ENCODE measurements around the gene SREBF2. TPM values are rescaled to one million over a fixed set of nuclear protein-coding genes. Genes with fewer than 3 reads are reported as not detected.

SREBF2 gene
- polyA plus RNA-seq, 3 donors: 22.2 to 25.1 (median 24.5) TPM

GRCh38 chr22:41876275-41876674 is 43.4 kb downstream of the SREBF2 start:
- H3K36me3 Mint-ChIP-seq: peaks cover 79 to 97% of the 10 kb centered on the region in 2 donors
- H3K9me3 Mint-ChIP-seq: peaks cover 0 to 2% (median 0%) of the 10 kb centered on the region in 7 donors
- Histone ChIP-seq H4K20me1 (ENCODE audit: insufficient read depth, low read length) (no peaks in the 10 kb centered on the region), H3K9ac (ENCODE audit: insufficient read depth, low read length, poor library complexity, severe bottlenecking) (no peak overlapping the region), H3K4me1 (ENCODE audit: control insufficient read depth in 1 of 2, insufficient read depth in 2 of 2, low read length in 2 of 2) (no peaks in the 10 kb centered on the region), H3K4me2 (replicated peaks; ENCODE audit: extremely low read depth, low read length, poor library complexity, severe bottlenecking) (no peak overlapping the region), H3K27me3 (ENCODE audit: control insufficient read depth in 2 of 2, insufficient read depth in 2 of 2, low read length in 2 of 2) (no peaks in the 10 kb centered on the region), H3K36me3 (replicated peaks in 1 of 2; ENCODE audit: control insufficient read depth in 1 of 2, insufficient read depth in 2 of 2, low read length in 2 of 2) (peaks cover 88 to 99% of the 10 kb centered on the region in 2 donors), H3K4me3 (replicated peaks in 1 of 3; ENCODE audit: low read depth in 2 of 3, low read length in 3 of 3) (no peak overlapping the region), H3K27ac (ENCODE audit: low read depth in 1 of 2, low read length in 2 of 2) (no peak overlapping the region), H3K9me3 (replicated peaks in 1 of 2; ENCODE audit: control insufficient read depth in 1 of 2, insufficient read depth in 1 of 2, low read length in 2 of 2) (no peaks in the 10 kb centered on the region), H3K79me2 (ENCODE audit: insufficient read depth, low read length) (no peaks in the 10 kb centered on the region), H2AFZ (ENCODE audit: insufficient read depth, low read depth, low read length, poor library complexity, severe bottlenecking) (no peak overlapping the region)
- H3K4me1 Mint-ChIP-seq: no peaks in the 10 kb centered on the region
- no peak overlapping the region for H3K27ac Mint-ChIP-seq
- intact Hi-C loops (cut with micrococcal nuclease): no loop called here
- TF ChIP-seq CTCF (IDR thresholded peaks at IDR 0.05): no peak
- no peak overlapping the region for H3K4me3 Mint-ChIP-seq
- no peak for DNase-seq
- no CpG with 5 or more reads among the region's 3 CpGs for WGBS (ENCODE audit: insufficient coverage)
- peaks cover 0 to 2% (median 0%) of the 10 kb centered on the region in 3 donors for H3K27me3 Mint-ChIP-seq (ENCODE audit: low read depth in 3 of 3)

- Mint-ChIP-seq H3K4me3 (no peak overlapping the region), H3K27ac (no peak overlapping the region), H3K36me3 (peaks cover 83 to 97% of the 10 kb centered on the region in 2 donors), H3K27me3 (ENCODE audit: low read depth in 3 of 3) (peaks cover 0 to 2% (median 0%) of the 10 kb centered on the region in 3 donors), H3K4me1 (no peaks in the 10 kb centered on the region), H3K9me3 (peaks cover 0 to 2% (median 0%) of the 10 kb centered on the region in 7 donors)
- Histone ChIP-seq H3K9me3 (replicated peaks in 1 of 2; ENCODE audit: control insufficient read depth in 1 of 2, insufficient read depth in 1 of 2, low read length in 2 of 2) (no peaks in the 10 kb centered on the region), H3K4me1 (ENCODE audit: control insufficient read depth in 1 of 2, insufficient read depth in 2 of 2, low read length in 2 of 2) (no peaks in the 10 kb centered on the region), H3K4me2 (replicated peaks; ENCODE audit: extremely low read depth, low read length, poor library complexity, severe bottlenecking) (no peak overlapping the region), H3K27me3 (ENCODE audit: control insufficient read depth in 2 of 2, insufficient read depth in 2 of 2, low read length in 2 of 2) (no peaks in the 10 kb centered on the region), H3K27ac (ENCODE audit: low read depth in 1 of 2, low read length in 2 of 2) (no peak overlapping the region), H3K4me3 (replicated peaks in 1 of 3; ENCODE audit: low read depth in 2 of 3, low read length in 3 of 3) (no peak overlapping the region), H3K79me2 (ENCODE audit: insufficient read depth, low read length) (no peaks in the 10 kb centered on the region), H3K9ac (ENCODE audit: insufficient read depth, low read length, poor library complexity, severe bottlenecking) (no peak overlapping the region), H3K36me3 (replicated peaks in 1 of 2; ENCODE audit: control insufficient read depth in 1 of 2, insufficient read depth in 2 of 2, low read length in 2 of 2) (peaks cover 89 to 99% of the 10 kb centered on the region in 2 donors), H4K20me1 (ENCODE audit: insufficient read depth, low read length) (no peaks in the 10 kb centered on the region), H2AFZ (ENCODE audit: insufficient read depth, low read depth, low read length, poor library complexity, severe bottlenecking) (no peak overlapping the region)
- intact Hi-C loops (cut with micrococcal nuclease): no loop called here
- no peak for TF ChIP-seq CTCF (IDR thresholded peaks at IDR 0.05)
- no peak for DNase-seq
These were observed 43.8 kb downstream of the SREBF2 start for GRCh38 chr22:41876675-41877074.

Data from CD14-positive monocyte (primary cell).